Motor neuron (in vitro differentiated cells): ENCODE data around the gene TMEM225B. TPM values are rescaled to one million over a fixed set of nuclear protein-coding genes. Genes with fewer than 3 reads are reported as not detected.
"Not testable (repeated sequence)": the region's sequence is repeated elsewhere in the genome, so short reads cannot be mapped to it uniquely, and the experiment has no call there.

Experiments
- ATAC-seq, 8 experiments: fragments of 200-7000 bp; cut with Tn5 transposase; replicated peaks in 6 of 8; 2 replicates each; pipeline ENCODE4 v1.8.0; 2021; ENCODE audit warnings: mild to moderate bottlenecking in 8 of 8, moderate library complexity in 8 of 8
- H3K27ac ChIP-seq, 2 donors: fragments of 250-450 bp; sonication (Bioruptor Pico); 2 replicates each; pipeline ENCODE4 v1.9.0; 2021; ENCODE audit warnings: antibody characterized with exemption in 2 of 2, mild to moderate bottlenecking in 2 of 2, moderate library complexity in 1 of 2
- H3K4me1 ChIP-seq, 2 donors: fragments of 250-450 bp; sonication (Bioruptor Pico); replicated peaks in 1 of 2; 2 replicates each; pipeline ENCODE4 v1.6.1; 2021; ENCODE audit warnings: antibody characterized with exemption in 2 of 2, mild to moderate bottlenecking in 2 of 2, moderate library complexity in 1 of 2
- H3K4me3 ChIP-seq, 5 donors: fragments of 250-450 bp; sonication (Bioruptor Pico); 2 replicates each; pipeline ENCODE4 v1.9.0; 2021; ENCODE audit warnings: antibody characterized with exemption in 5 of 5, mild to moderate bottlenecking in 5 of 5, moderate library complexity in 4 of 5
- WGBS, 10 experiments: fragments of 450-650 bp; shearing (Covaris generic); methylation state at CpG; one replicate each; pipeline ENCODE4 v1.0.0; 2022; 5-methylcytosine and 5-hydroxymethylcytosine counted together
- in situ Hi-C, 9 experiments: fragments of 400-800 bp; cut with MboI; loops; one replicate each; pipeline ENCODE4 v1.15.0; 2021; ENCODE audit warnings: low sequenced_read_pairs in 9 of 9, low pct_unique_long_range_greater_than_20kb in 2 of 9; ENCODE audit not compliant: unreplicated experiment in 9 of 9
- total RNA-seq, 8 experiments: library from RNA; unstranded; fragments of 300-600 nt; gene quantifications; 2 replicates each; pipeline versions ENCODE4 v1.2.3 to v1.2.4, GENCODE V29; 2022

The TMEM225B gene
- total RNA-seq, 8 experiments from 2014 or later, result 0.40 to 2.0 (median 1.7) TPM; not detected in 1

DNA sequence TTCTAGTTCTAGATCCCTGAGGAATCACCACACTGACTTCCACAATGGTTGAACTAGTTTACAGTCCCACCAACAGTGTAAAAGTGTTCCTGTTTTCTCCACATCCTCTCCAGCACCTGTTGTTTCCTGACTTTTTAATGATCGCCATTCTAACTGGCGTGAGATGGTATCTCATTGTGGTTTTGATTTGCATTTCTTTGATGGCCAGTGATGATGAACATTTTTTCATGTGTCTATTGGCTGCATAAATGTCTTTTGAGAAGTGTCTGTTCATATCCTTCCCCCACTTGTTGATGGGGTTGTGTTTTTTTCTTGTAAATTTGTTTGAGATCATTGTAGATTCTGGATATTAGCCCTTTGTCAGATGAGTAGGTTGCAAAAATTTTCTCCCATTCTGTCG, 56.6 kb downstream of the TMEM225B start:
- in situ Hi-C loops, ATAC-seq, H3K27ac ChIP-seq, H3K4me3 ChIP-seq, H3K4me1 ChIP-seq: not testable (repeated sequence)
- 83 to 90% methylated on average over 1 to 2 of the region's 3 CpGs; no CpG with 5 or more reads in 8 of the 10 experiments for WGBS, 10 experiments

DNA sequence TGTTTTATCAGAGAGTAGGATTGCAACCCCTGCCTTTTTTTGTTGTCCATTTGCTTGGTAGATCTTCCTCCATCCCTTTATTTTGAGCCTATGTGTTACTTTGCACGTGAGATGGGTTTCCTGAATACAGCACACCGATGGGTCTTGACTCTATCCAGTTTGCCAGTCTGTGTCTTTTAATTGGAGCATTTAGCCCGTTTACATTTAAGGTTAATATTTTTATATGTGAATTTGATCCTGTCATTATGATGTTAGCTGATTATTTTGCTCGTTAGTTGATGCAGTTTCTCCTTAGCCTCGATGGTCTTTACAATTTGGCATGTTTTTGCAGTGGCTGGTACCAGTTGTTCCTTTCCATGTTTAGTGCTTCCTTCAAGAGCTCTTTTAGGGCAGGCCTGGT, 59.8 kb downstream of the TMEM225B start:
- WGBS, 10 experiments, result 17 to 100% (median 86%) methylated on average over 1 to 5 of the region's 5 CpGs; no CpG with 5 or more reads in 5 of the 10 experiments
- H3K27ac ChIP-seq, H3K4me3 ChIP-seq, in situ Hi-C loops, H3K4me1 ChIP-seq, ATAC-seq: not testable (repeated sequence)

Other genes with a start within 250 kb of the TMEM225B start
- 100 to 1,000 TPM in 3 of 8 experiments, 10 to 100 TPM in 2, 1 to 10 TPM in 3; 2.6 to 396 (median 23.9) TPM for gene ARPC1B, start 223.5 kb upstream of the TMEM225B start, total RNA-seq
- gene PDAP1, start 189.7 kb upstream of the TMEM225B start, total RNA-seq, result 100 to 1,000 TPM in 5 of 8 experiments, 10 to 100 TPM in 3; 88.1 to 172 (median 103) TPM
- gene BUD31, start 189.3 kb upstream of the TMEM225B start, total RNA-seq, result 100 to 1,000 TPM; 105 to 221 (median 146) TPM
- 10 to 100 TPM in 2 of 8 experiments, 1 to 10 TPM in 6; 4.9 to 18.9 (median 7.1) TPM for gene PTCD1, start 159.5 kb upstream of the TMEM225B start, total RNA-seq
- 10 to 100 TPM; 24.8 to 69.5 (median 41.8) TPM for gene CPSF4, start 159.3 kb upstream of the TMEM225B start, total RNA-seq
- 100 to 1,000 TPM; 488 to 967 (median 750) TPM for gene ATP5MF, start 132.1 kb upstream of the TMEM225B start, total RNA-seq
- 10 to 100 TPM in 7 of 8 experiments, 1 to 10 TPM in 1; 6.1 to 26.3 (median 16.4) TPM for gene ZNF789, start 125.4 kb upstream of the TMEM225B start, total RNA-seq
- gene ZNF394, start 98.0 kb upstream of the TMEM225B start, total RNA-seq, result 10 to 100 TPM; 17.0 to 34.9 (median 19.5) TPM
- 10 to 100 TPM in 7 of 8 experiments, 1 to 10 TPM in 1; 9.0 to 19.7 (median 17.1) TPM for gene ZKSCAN5, start 93.6 kb upstream of the TMEM225B start, total RNA-seq
- gene FAM200A, start 46.2 kb upstream of the TMEM225B start, total RNA-seq, result 10 to 100 TPM in 6 of 8 experiments, 1 to 10 TPM in 2; 6.6 to 18.6 (median 13.7) TPM
- gene ZNF655, start 39.6 kb upstream of the TMEM225B start, total RNA-seq, result 100 to 1,000 TPM in 1 of 8 experiments, 10 to 100 TPM in 7; 38.8 to 124 (median 63.6) TPM
- 10 to 100 TPM in 7 of 8 experiments, 1 to 10 TPM in 1; 8.2 to 22.4 (median 12.7) TPM for gene ZSCAN25, start 18.7 kb downstream of the TMEM225B start, total RNA-seq
- 10 to 100 TPM in 1 of 8 experiments, 1 to 10 TPM in 7; 2.4 to 20.2 (median 6.4) TPM for gene CYP3A5, start 81.7 kb downstream of the TMEM225B start, total RNA-seq
- 1 to 10 TPM in 2 of 8 experiments, under 1 TPM in 4, not detected in 2; 0.36 to 1.1 (median 0.57) TPM for gene CYP3A7, start 136.9 kb downstream of the TMEM225B start, total RNA-seq
- gene CYP3A4, start 185.9 kb downstream of the TMEM225B start, total RNA-seq, result under 1 TPM in 5 of 8 experiments, not detected in 3; 0.11 to 0.33 (median 0.18) TPM
- under 1 TPM in 1 of 8 experiments, not detected in 7; 0.16 TPM for gene CYP3A43, start 229.7 kb downstream of the TMEM225B start, total RNA-seq